Measurements from ENCODE around the gene ALOX12.
"Not testable (repeated sequence)": the region's sequence is repeated elsewhere in the genome, so short reads cannot be mapped to it uniquely, and the experiment has no call there.

Gene ALOX12, protein sequence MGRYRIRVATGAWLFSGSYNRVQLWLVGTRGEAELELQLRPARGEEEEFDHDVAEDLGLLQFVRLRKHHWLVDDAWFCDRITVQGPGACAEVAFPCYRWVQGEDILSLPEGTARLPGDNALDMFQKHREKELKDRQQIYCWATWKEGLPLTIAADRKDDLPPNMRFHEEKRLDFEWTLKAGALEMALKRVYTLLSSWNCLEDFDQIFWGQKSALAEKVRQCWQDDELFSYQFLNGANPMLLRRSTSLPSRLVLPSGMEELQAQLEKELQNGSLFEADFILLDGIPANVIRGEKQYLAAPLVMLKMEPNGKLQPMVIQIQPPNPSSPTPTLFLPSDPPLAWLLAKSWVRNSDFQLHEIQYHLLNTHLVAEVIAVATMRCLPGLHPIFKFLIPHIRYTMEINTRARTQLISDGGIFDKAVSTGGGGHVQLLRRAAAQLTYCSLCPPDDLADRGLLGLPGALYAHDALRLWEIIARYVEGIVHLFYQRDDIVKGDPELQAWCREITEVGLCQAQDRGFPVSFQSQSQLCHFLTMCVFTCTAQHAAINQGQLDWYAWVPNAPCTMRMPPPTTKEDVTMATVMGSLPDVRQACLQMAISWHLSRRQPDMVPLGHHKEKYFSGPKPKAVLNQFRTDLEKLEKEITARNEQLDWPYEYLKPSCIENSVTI

DNA sequence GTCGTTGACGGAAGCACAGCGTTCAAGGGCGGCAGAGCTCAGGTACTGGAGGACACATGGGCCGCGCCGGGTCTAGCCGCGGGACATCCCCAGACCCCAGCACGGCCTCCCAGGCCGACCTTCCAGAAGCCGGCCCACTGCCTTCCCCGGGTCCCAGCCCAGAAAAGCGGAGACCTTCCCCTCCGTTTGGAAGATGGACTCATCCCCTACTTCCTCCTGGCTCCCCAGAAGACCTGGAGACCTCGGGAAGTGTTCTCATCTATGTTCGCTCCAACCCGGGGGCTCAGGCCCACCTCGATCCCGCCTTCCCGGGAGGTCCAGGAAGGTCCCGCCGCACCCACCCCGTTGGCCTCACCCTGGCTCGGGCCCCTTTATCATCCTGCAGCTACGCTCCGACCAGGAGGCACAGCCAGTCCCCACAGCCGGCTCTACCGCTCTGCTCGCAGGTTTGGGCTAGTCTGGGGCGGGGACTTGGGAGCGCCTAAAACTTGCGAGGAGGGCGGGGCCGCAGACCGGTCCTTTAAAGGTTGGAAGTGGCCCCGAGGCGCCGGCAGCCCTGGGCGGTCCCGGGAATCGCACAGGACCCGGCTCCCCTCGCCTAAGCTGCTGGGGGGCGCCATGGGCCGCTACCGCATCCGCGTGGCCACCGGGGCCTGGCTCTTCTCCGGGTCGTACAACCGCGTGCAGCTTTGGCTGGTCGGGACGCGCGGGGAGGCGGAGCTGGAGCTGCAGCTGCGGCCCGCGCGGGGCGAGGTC, at the start of gene ALOX12:
Gene ALOX12, plus strand, starts transcription at position 550 of the 756 bp plus-strand sequence. Its CDS starts 69 bp downstream, at position 619.
- no peak for DNase-seq (ENCODE audit: extremely low read depth in 1 of 2, low read depth in 1 of 2)

DNA sequence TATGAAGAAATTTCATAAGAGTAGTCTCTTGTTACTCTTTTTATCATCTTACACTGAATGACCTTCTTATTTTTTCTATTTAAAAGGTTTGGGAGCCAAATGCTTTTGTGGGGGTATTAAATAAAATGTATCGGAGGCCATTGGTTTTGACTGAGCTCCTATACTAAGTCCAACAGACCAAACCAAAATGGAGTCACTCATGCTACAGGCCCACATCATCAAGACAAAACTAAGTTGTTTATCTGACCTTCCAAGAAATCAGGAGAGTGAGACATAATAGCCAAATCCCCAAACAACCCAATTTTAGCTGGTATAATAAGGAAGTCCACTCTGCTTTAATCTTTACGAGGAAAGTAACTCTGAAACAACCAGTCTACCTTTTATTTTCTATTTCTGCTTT, 48.1 kb upstream of the ALOX12 start:
- no peak for DNase-seq (ENCODE audit: extremely low read depth in 1 of 2, low read depth in 1 of 2)

DNA sequence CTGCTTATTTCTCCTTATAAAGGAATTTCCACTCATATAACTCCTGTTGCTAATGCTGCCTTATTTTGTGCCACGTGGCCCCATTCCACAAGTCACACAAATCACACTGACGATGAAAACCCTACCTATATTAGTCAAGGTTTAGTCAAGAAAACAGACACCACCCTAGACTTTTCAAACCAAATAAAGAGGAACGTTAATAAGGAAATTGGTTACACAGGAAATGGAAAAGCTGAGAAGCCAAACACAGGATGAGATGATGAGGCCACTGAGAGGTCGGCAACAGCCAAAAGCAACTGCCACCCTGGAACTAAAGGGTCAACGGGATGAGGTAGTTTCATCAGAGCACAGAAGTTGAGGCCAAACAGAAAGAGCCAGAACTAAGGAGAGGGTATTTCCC, 47.3 kb upstream of the ALOX12 start:
- no peak for DNase-seq (ENCODE audit: extremely low read depth in 1 of 2, low read depth in 1 of 2)

DNA sequence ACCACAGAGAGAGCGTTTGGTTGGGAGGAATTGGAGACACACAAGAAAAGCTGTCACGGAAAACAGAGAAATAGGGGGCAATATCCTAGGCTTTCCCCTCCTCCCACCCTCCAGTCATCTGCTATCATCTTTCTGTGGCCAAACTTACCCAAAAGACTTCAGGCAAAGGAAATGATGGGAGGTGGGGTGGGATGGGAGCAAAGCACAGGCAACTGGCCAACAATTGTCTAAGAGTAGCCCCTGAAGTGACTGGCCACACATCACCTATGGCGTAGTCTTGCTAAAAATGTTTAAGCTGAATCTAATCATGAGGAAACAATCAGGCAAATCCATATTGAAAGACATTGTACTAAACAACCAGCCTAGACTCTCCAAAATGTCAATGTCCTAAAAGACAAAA, 46.9 kb upstream of the ALOX12 start:
- DNase-seq (ENCODE audit: extremely low read depth in 1 of 2, low read depth in 1 of 2), result no peak

DNA sequence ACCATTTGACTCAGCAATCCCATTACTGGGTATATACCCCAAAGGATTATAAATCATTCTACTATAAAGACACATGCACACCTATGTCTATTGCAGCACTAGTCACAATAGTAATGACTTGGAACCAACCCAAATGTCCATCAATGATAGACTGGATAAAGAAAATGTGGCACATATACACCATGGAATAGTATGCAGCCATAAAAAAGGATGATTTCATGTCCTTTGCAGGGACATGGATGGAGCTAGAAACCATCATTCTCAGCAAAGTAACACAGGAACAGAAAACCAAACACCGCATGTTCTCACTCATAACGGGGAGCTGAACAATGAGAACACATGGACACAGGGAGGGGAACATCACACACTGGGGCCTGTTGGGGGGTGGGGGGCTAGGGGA, 44.9 kb upstream of the ALOX12 start:
- not testable (repeated sequence) for DNase-seq (ENCODE audit: extremely low read depth in 1 of 2, low read depth in 1 of 2)

DNA sequence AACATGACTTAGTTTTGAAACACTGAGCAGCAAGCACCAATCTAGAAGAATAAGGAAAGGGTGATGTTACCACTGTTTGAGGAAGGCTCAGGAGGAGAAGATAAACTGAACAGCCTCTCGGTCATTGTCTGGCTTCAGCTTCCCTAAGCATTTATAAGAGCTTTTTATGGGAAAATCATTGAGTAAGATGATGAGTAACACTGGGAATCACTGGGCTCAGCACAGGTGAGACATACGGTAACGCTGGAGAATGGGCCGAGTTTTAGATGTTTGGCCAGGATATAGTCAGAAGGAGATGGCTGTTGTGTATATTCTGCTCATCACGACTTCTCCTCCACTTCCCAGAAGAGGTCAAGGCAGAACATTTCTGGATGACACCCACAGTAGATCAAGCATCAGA, 42.2 kb upstream of the ALOX12 start:
- DNase-seq (ENCODE audit: extremely low read depth in 1 of 2, low read depth in 1 of 2), result no peak

DNA sequence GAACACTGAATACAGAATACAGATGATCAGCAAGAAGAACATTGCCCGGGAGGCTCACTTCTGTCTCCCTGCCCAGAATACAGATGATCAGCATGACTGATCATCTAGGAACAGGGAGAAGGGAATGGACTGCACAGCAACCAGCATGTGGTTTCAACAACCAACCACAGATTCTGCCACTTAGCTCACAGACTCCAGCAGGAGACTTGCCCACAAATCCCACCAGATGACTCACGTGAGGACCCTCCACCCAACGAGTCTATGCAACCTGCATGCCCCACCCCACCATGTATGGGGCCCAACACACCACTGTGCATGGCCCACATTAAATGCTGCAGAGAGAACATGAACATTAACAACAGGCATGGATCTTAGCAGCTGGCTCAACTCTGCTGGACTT, 36.1 kb upstream of the ALOX12 start:
- no peak for DNase-seq (ENCODE audit: extremely low read depth in 1 of 2, low read depth in 1 of 2)

DNA sequence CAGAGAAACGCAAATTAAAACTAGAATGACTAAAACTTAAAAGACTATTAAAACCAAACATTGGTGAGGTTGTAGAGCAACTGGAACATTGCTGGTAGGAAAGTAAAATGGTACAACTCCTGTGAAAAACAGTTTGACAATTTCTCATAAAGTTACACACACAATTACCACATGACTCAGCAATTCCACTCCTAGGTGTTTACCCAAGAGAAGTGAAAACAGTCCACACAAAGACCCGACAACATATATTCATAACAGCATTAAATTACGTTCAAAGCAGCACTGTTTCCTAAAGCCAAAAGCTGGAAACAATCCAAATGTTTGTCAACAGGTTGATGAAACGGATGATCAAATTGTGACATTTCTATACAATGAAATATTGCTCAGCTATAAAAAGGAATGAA, 26.5 kb upstream of the ALOX12 start:
- no peak for DNase-seq (ENCODE audit: extremely low read depth in 1 of 2, low read depth in 1 of 2)

DNA sequence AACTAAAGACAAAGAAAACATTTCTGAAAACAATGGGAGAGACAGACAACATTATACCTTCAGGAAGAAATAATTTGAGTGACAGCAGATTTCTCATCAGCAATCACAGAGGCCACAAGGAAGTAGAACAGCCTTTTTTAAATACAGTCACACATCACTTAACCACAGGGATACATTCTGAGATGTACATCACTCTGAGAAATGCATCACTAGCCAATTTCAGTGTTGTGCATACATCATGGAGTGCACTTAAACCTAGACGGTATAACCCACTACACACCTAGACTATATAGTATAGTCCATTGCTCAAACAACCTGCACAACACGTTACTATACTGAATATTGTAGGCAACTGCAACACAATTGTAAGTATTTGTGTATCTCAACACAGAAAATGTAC, 24.9 kb upstream of the ALOX12 start:
- DNase-seq (ENCODE audit: extremely low read depth in 1 of 2, low read depth in 1 of 2), result no peak

DNA sequence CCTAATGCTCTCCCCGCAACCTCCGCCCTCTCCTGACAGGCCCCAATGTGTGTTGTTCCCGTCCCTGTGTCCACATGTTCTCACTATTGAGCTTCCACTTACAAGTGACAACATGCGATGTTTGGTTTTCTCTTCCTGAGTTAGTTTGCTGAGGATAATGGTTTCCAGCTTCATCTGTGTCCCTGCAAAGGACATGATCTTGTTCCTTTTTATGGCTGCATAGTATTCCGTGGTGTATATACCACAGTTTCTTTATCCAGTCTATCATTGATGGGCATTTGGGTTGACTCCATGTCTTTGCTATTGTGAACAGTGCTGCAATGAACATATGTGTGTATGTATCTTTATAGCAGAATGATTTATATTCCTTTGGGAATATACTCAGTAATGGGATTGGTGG, 16.4 kb upstream of the ALOX12 start:
- DNase-seq (ENCODE audit: extremely low read depth in 1 of 2, low read depth in 1 of 2), result not testable (repeated sequence)

DNA sequence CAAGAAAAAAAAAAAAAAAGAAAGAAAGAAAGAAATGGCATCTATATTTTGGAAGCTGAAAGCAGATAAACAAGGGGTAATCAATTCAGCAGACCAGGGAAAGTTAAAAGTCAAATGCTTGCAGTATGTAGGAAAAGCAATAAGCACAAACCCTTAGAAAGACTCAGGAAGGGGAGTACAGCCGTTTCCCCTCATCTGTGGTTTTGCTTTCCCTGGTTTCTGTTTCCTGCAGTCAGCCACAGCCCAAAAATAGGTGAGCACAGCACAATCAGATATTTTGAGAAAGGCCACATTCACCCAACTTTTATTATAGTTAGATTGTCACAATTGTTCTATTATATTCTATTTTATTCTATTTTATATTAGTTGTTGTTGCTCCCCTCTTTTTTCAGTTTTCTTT, 14.4 kb upstream of the ALOX12 start:
- no peak for DNase-seq (ENCODE audit: extremely low read depth in 1 of 2, low read depth in 1 of 2)

DNA sequence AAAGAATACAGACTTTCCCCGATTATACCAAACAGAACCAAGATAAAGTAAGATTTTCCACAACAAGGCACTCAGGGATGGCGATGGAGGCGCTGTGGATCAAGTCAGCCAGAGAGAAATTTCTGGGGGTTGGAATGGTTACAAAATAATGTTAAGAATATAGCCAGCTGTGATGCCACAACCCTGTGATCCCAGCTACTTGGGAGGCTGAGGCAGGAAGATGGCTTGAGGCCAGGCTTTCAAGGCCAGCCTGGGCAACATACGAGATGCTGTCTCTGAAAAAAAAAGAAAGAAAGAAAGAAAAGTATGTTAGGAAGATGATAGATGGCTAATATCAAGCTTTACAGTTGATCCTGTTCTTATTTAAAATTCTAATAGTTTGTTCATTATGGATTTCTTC, 10.6 kb upstream of the ALOX12 start:
- DNase-seq (ENCODE audit: extremely low read depth in 1 of 2, low read depth in 1 of 2), result no peak

DNA sequence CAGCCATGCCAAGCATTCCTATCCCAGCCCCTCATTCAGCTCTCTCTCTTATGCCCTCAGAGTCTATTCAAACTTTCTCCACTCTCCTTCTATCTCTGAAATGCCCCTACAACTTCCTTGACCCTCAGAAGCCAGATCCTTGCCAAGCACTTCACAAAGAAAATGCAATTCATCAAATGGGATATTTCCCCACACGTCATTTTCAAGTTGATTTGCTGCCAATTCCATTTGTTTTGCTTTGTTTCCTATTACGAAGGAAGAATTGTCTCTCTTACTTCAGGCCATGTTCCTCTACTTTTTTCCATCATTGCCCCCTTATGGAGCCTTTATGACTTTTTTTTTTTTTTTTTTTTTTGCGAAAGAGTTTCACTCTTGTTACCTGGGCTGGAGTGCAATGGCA, 9.2 kb upstream of the ALOX12 start:
- DNase-seq (ENCODE audit: extremely low read depth in 1 of 2, low read depth in 1 of 2), result no peak

DNA sequence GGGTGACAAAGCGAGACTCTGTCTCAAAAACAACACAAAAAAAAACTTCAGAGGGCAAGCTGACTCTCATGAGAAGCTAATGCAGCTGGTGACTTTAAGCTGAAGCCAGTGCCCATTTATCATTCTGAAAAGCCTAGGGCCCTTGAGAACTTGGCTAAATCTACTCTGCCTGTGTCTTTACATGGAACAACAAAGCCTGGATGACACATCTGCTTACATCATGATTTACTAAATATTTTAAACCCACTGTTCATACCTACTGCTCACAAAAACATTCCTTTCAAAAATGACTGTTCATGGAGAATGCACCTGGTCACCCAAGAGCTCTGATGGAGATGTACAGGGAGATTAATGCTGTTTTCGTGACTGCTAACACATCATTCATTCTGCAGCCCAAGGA, 6.1 kb upstream of the ALOX12 start:
- no peak for DNase-seq (ENCODE audit: extremely low read depth in 1 of 2, low read depth in 1 of 2)

DNA sequence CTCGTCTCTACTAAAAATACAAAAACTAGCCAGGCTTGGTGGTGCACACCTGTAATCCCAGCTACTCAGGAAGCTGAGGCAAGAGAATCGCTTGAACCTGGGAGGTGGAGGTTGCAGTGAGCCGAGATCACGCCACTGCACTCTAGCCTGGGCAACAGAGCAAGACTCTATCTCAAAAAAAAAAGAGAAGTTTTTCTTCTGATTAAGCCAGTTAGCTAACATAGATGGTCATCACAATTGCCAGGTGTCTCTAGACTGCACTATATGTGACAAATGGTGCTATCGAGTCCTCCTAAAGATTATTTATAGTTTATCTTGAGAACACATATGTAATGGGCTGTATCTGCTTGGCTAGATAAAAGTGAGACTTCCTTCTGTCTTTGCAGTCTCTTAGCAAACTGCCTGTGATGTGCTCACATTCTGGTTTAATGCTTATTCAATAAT, 2.2 kb upstream of the ALOX12 start:
- DNase-seq (ENCODE audit: extremely low read depth in 1 of 2, low read depth in 1 of 2), result not testable (repeated sequence)

DNA sequence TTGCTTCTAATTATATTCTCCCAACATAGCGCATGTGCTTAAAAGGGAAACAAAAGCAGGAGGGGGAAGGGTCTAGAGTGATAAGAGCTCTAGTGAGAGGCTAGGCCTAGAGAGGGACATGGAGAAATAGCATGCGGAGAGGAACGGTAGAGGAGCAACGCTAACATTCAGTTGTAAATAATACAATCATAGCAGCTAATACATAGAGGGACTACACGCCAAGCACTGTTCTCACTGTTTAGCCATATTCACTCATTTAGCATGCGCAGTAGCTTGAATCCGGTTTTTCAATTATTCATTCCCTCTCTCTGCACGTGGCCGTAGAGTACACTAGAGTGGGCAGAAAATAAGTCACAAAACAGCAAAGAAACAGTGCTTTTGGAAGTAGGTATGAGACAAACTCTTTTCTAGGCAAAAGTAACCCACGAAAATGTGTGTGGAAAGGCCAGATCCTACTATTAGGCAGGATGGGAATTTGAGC, 1.7 kb upstream of the ALOX12 start:
- no peak for DNase-seq (ENCODE audit: extremely low read depth in 1 of 2, low read depth in 1 of 2)

DNA sequence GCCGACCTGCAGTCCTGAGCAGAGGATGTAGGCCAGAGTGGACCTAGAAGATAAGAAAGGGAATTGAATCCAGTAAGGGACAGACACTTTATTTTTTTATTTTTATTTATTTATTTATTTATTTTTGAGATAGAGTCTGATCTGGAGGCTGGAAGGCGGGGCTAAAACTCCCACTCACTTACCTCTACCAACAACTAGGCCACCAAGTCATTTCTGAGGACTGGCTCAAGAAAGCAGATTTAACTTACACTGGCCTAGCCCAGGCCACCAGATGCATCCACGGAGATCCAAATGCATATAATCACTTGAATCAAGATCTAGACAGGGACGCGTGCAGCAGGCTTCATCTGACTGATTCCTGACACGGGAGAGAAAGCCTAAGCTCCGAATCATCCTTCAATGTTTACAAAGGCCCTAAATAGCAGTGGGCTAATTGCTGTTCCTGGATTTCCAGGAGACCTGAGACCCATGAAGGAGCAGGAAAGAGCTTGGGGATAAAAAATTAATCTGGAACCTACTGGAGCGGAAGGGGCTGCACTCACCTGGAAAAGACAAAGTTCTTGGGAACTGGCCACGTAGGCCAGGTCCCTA, 1.1 kb upstream of the ALOX12 start:
- no peak for DNase-seq (ENCODE audit: extremely low read depth in 1 of 2, low read depth in 1 of 2)

DNA sequence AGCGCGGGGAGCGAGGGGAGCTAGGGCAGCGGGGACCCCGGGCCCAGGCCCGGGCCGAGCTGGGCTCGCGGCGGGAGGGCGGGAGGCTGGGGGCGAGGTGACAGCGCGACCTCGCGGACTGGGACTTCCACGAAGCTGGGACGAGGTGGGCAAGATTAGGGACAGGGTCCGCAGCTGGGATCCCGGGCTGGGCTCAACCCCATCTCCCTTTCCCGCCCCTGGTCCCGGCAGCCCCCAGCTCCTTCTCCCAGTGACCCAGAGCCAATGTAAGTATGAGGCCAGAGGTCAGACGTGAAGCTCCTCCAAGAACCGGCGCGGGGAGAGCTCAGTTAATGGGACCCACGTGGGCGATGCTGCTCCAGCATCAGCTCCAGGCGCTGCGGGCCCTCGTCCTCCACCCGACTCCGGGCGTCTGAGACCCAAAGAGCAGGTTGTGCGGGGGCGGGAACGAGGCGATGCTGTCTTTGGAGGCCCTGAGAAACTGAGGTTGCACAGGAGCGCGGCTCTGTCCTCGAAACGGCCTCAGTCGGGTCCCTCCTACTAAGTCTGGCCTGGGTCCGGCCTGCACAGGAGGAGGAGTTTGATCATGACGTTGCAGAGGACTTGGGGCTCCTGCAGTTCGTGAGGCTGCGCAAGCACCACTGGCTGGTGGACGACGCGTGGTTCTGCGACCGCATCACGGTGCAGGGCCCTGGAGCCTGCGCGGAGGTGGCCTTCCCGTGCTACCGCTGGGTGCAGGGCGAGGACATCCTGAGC, 585 bp downstream of the ALOX12 start:
- no peak for DNase-seq (ENCODE audit: extremely low read depth in 1 of 2, low read depth in 1 of 2)

DNA sequence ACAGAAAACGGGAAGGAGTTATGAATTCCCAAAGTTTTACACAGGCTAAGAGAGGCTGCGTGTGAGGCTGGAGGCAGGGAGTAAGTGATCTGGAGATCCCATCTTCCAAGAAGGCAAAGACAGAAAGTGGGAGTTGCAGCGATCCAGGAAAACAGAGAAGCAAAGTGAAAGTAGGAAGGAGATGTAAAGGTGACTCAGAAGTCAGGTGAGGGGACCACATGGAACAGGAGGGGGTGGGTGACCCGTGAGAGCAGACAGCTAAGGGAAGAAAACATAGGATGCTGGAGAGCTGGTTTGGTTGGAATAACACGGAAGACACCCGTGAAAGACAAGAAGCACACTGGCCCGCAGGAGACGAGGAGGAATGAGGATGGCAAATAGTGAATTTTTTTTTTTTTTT, 1.3 kb downstream of the ALOX12 start:
- no peak for DNase-seq (ENCODE audit: extremely low read depth in 1 of 2, low read depth in 1 of 2)

DNA sequence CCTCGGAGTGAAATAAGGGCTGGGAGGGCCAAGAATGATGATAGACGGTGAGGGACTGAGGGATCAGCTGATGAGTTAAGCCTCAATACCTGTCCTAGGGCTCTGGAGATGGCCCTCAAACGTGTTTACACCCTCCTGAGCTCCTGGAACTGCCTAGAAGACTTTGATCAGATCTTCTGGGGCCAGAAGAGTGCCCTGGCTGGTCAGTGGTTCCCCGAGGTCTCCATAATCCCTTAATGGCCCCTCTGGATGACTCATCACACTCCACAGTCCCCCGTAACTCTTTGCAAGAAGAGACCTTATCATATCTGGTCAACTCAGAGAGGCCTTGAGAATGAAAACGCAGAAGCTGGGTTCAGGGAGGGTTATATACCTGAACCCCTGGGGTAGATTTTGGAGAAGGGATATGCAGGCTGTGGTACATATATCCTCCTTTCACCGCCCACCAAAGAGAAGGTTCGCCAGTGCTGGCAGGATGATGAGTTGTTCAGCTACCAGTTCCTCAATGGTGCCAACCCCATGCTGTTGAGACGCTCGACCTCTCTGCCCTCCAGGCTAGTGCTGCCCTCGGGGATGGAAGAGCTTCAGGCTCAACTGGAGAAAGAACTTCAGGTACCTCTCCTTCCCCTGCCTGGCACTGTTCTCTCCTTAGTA, 3.1 kb downstream of the ALOX12 start:
- DNase-seq (ENCODE audit: extremely low read depth in 1 of 2, low read depth in 1 of 2), result no peak

All from stimulated activated CD8-positive, alpha-beta memory T cell treated with anti-CD3 and anti-CD28 coated beads, Interleukin-7, amount 100 ng/mL, for 48 hours (primary cell).